HEK293T (cell line): Measurements from ENCODE around the gene ABHD11.

Experiments used
- ARNT ChIP-seq: fragments of 450-650 bp; IDR thresholded peaks from 2 replicates; pipeline ENCODE4 v1.6.1; 2017; ENCODE audit warnings: mild to moderate bottlenecking
- FOXM1 ChIP-seq: fragments of 450-650 bp; IDR thresholded peaks from 2 replicates; pipeline ENCODE4 v1.6.1; 2017; ENCODE audit warnings: mild to moderate bottlenecking, borderline replicate concordance
- NFRKB ChIP-seq: fragments of 450-650 bp; IDR thresholded peaks from 2 replicates; pipeline ENCODE4 v1.6.1; 2016; ENCODE audit warnings: mild to moderate bottlenecking, moderate library complexity
- TF ChIP-seq, protein P1 (sequence below): fragments of 450-650 bp; IDR thresholded peaks from 2 replicates; pipeline ENCODE4 v1.6.1; 2016

DNA sequence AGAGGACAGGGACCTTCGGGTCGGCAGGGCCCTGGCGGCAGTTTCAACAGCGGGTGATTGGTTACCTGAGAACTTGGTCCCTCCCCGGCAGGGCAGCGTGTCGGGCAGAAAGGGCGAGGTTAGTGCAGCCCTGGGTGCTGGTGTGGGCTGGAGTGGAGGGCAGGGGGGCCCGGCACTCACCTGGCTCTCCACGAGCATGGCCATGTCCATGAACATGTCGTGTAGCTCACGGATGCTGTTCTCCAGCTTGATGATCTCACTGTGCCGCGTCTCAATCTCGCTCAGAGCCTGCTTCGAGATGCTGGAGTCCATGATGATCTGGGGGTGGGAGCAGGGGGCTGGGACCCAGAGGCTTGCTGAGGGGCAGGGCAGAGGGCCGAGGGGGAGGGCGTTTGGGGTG lies 35.9 kb downstream of the ABHD11 start:
- no peak for TF ChIP-seq FOXM1
- TF ChIP-seq ARNT = no peak
- TF ChIP-seq, protein P1, sequence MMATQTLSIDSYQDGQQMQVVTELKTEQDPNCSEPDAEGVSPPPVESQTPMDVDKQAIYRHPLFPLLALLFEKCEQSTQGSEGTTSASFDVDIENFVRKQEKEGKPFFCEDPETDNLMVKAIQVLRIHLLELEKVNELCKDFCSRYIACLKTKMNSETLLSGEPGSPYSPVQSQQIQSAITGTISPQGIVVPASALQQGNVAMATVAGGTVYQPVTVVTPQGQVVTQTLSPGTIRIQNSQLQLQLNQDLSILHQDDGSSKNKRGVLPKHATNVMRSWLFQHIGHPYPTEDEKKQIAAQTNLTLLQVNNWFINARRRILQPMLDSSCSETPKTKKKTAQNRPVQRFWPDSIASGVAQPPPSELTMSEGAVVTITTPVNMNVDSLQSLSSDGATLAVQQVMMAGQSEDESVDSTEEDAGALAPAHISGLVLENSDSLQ = no peak
- TF ChIP-seq NFRKB = no peak
